Mammary epithelial cell (primary cell): ENCODE data around the gene CACNB1.

Source experiments
- CTCF ChIP-seq, 2 donors: IDR thresholded peaks in 1 of 2; conservative IDR thresholded peaks in 1 of 2; 2 replicates each; pipeline ENCODE4 v1.5.1; 2011 to 2012; ENCODE audit warnings: inconsistent platforms in 2 of 2, low read length in 2 of 2, mild to moderate bottlenecking in 2 of 2, control low read depth in 1 of 2, low read depth in 1 of 2; ENCODE audit not compliant: insufficient read depth in 1 of 2; ENCODE audit errors: extremely low read depth in 1 of 2
- EZH2 ChIP-seq: IDR thresholded peaks from 2 replicates; pipeline ENCODE4 v1.6.1; 2012; ENCODE audit warnings: low read length, inconsistent platforms, borderline replicate concordance

- TF ChIP-seq CTCF (conservative IDR thresholded peaks at IDR 0.05 in 1 of 2, IDR thresholded peaks at IDR 0.05 in 1 of 2; ENCODE audit: extremely low read depth in 1 of 2, insufficient read depth in 1 of 2, low read depth in 1 of 2, low read length in 2 of 2): no peak
- TF ChIP-seq EZH2: no peak
Measured at GRCh38 chr17:39183045-39183444, 14.4 kb downstream of the CACNB1 start.
